ENCODE results near the gene RACK1.
A peak's percentile ranks its signal among the peaks of the same experiment; 100 is the strongest.

RACK1 gene

GRCh38 chr5:181258576-181258975, 14.9 kb upstream of the RACK1 start:
- no peak for TF ChIP-seq CTCF (IDR thresholded peaks at IDR 0.05)
- H3K27ac ChIP-seq = no peak overlapping the region
- H2AFZ ChIP-seq = no peak overlapping the region
- peak overlapping the region; percentile 90 for H3K4me3 ChIP-seq (ENCODE audit: low read depth, low read length)
- no peak overlapping the region for H3K9ac ChIP-seq
- H3K36me3 ChIP-seq (ENCODE audit: control insufficient read depth, insufficient read depth, low read length) = no peaks in the 10 kb centered on the region
- no peaks in the 10 kb centered on the region for H3K27me3 ChIP-seq (ENCODE audit: control insufficient read depth, insufficient read depth, low read length)
- no peaks in the 10 kb centered on the region for H3K9me3 ChIP-seq (ENCODE audit: control insufficient read depth, low read length)
- H3K4me1 ChIP-seq = peaks cover 6% of the 10 kb centered on the region
- peak overlapping the region; percentile 92 for H3K4me2 ChIP-seq (ENCODE audit: low read length)
- H3K79me2 ChIP-seq = peaks cover 29% of the 10 kb centered on the region

- no peaks in the 10 kb centered on the region for H3K27me3 ChIP-seq (ENCODE audit: control insufficient read depth, insufficient read depth, low read length)
- no peak overlapping the region for H3K4me3 ChIP-seq (ENCODE audit: low read depth, low read length)
- H3K4me2 ChIP-seq (ENCODE audit: low read length) = no peak overlapping the region
- H3K27ac ChIP-seq = no peak overlapping the region
- no peaks in the 10 kb centered on the region for H3K36me3 ChIP-seq (ENCODE audit: control insufficient read depth, insufficient read depth, low read length)
- peaks cover 6% of the 10 kb centered on the region for H3K4me1 ChIP-seq
- no peak for TF ChIP-seq CTCF (IDR thresholded peaks at IDR 0.05)
- H3K9ac ChIP-seq = no peak overlapping the region
- H3K9me3 ChIP-seq (ENCODE audit: control insufficient read depth, low read length) = no peaks in the 10 kb centered on the region
- peaks cover 45% of the 10 kb centered on the region for H3K79me2 ChIP-seq
- H2AFZ ChIP-seq = no peak overlapping the region
Measured at GRCh38 chr5:181255836-181256578, 12.3 kb upstream of the RACK1 start.

- no peak overlapping the region for H2AFZ ChIP-seq
- H3K9me3 ChIP-seq (ENCODE audit: control insufficient read depth, low read length) = no peaks in the 10 kb centered on the region
- no peak overlapping the region for H3K9ac ChIP-seq
- no peak overlapping the region for H3K4me3 ChIP-seq (ENCODE audit: low read depth, low read length)
- H3K79me2 ChIP-seq = peaks cover 45% of the 10 kb centered on the region
- no peaks in the 10 kb centered on the region for H3K36me3 ChIP-seq (ENCODE audit: control insufficient read depth, insufficient read depth, low read length)
- H3K4me1 ChIP-seq = peaks cover 6% of the 10 kb centered on the region
- TF ChIP-seq CTCF (IDR thresholded peaks at IDR 0.05) = no peak
- H3K27me3 ChIP-seq (ENCODE audit: control insufficient read depth, insufficient read depth, low read length) = no peaks in the 10 kb centered on the region
- H3K27ac ChIP-seq = no peak overlapping the region
- no peak overlapping the region for H3K4me2 ChIP-seq (ENCODE audit: low read length)
Measured at GRCh38 chr5:181255276-181255675, 11.6 kb upstream of the RACK1 start.

DNA sequence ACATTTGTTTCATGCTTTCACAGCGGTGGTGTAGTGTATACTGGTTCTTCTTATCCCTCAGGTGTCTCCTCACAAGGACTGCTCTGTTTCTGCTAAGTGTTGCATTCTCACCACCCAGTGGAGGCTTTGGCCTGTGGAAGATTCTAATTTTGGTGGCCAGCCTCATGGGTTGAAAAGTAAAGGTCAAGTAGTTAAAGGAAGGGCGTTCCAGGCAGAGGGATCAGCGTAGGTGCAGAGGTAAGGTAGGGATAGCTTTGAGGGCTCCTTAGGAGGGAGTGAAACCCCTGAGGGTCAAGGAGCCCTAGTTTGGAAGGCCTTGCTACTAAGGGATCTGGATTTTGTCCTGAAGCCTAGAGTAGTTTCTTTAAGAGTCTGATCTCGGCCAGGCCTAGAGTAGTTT, 4.6 kb upstream of the RACK1 start:
- TF ChIP-seq CTCF (IDR thresholded peaks at IDR 0.05) = no peak
- no peak overlapping the region for H3K9ac ChIP-seq
- no peaks in the 10 kb centered on the region for H3K9me3 ChIP-seq (ENCODE audit: control insufficient read depth, low read length)
- peak overlapping the region; percentile 33 for H3K27ac ChIP-seq
- peak overlapping the region; percentile 100 for H3K4me2 ChIP-seq (ENCODE audit: low read length)
- H3K27me3 ChIP-seq (ENCODE audit: control insufficient read depth, insufficient read depth, low read length) = no peaks in the 10 kb centered on the region
- H3K4me3 ChIP-seq (ENCODE audit: low read depth, low read length) = peak overlapping the region; percentile 41
- no peak overlapping the region for H2AFZ ChIP-seq
- peaks cover 37% of the 10 kb centered on the region for H3K79me2 ChIP-seq
- no peaks in the 10 kb centered on the region for H3K36me3 ChIP-seq (ENCODE audit: control insufficient read depth, insufficient read depth, low read length)
- H3K4me1 ChIP-seq = peaks cover 11% of the 10 kb centered on the region
